ENCODE data around the gene MARCO.
"Not testable (repeated sequence)": the region's sequence is repeated elsewhere in the genome, so short reads cannot be mapped to it uniquely, and the experiment has no call there.

MARCO gene

GRCh38 chr2:118975133-118975532, 33.1 kb downstream of the MARCO start:
- FAIRE-seq, result no peak

- FAIRE-seq, result no peak
Measured at GRCh38 chr2:118978064-118978463, 36.1 kb downstream of the MARCO start.

- no peak for FAIRE-seq
Measured at GRCh38 chr2:118979152-118979861, 37.3 kb downstream of the MARCO start.

- no peak for FAIRE-seq
Measured at GRCh38 chr2:118980022-118980421, 38.0 kb downstream of the MARCO start.

- no peak for FAIRE-seq
Measured at GRCh38 chr2:118980573-118980972, 38.6 kb downstream of the MARCO start.

- no peak for FAIRE-seq
Measured at GRCh38 chr2:118981632-118982031, 39.6 kb downstream of the MARCO start.

- FAIRE-seq, result no peak
Measured at GRCh38 chr2:118982039-118982438, 40.0 kb downstream of the MARCO start.

- no peak for FAIRE-seq
Measured at GRCh38 chr2:118983133-118983532, 41.1 kb downstream of the MARCO start.

- no peak for FAIRE-seq
Measured at GRCh38 chr2:118983915-118984314, 41.9 kb downstream of the MARCO start.

GRCh38 chr2:118986738-118987137, 44.7 kb downstream of the MARCO start:
- no peak for FAIRE-seq

GRCh38 chr2:118987886-118988285, 45.9 kb downstream of the MARCO start:
- FAIRE-seq, result no peak

- FAIRE-seq, result no peak
Measured at GRCh38 chr2:118988706-118989105, 46.7 kb downstream of the MARCO start.

- FAIRE-seq, result no peak
Measured at GRCh38 chr2:118989481-118989880, 47.5 kb downstream of the MARCO start.

- FAIRE-seq, result no peak
Measured at GRCh38 chr2:118990757-118991545, 49.0 kb downstream of the MARCO start.

- no peak for FAIRE-seq
Measured at GRCh38 chr2:118991554-118991953, 49.6 kb downstream of the MARCO start.

GRCh38 chr2:118992740-118993391, 50.9 kb downstream of the MARCO start:
- FAIRE-seq, result no peak

- FAIRE-seq, result no peak
Measured at GRCh38 chr2:118993392-118993752, 51.4 kb downstream of the MARCO start.

GRCh38 chr2:118994172-118994700, 52.2 kb downstream of the MARCO start:
- FAIRE-seq, result no peak

GRCh38 chr2:118994778-118995177, 52.8 kb downstream of the MARCO start:
- no peak for FAIRE-seq

- not testable (repeated sequence) for FAIRE-seq
Measured at GRCh38 chr2:119003856-119004255, 61.9 kb downstream of the MARCO start.

- FAIRE-seq, result no peak
Measured at GRCh38 chr2:119004602-119005001, 62.6 kb downstream of the MARCO start.

- FAIRE-seq, result no peak
Measured at GRCh38 chr2:119005051-119005450, 63.1 kb downstream of the MARCO start.

GRCh38 chr2:119005555-119005954, 63.6 kb downstream of the MARCO start:
- FAIRE-seq, result no peak

- no peak for FAIRE-seq
Measured at GRCh38 chr2:119006441-119006840, 64.4 kb downstream of the MARCO start.

Measured in A204.1 (cell line).